CD4-positive, alpha-beta T cell treated with Interleukin-6 for 4 hours (primary cell): ENCODE measurements around the gene CYP39A1.

Source experiments
- DNase-seq: peaks from one replicate; pipeline ENCODE4 v3.0.0-alpha.2; 2020; ENCODE audit warnings: mixed read lengths

CYP39A1 gene

GRCh38 chr6:46509981-46510510 is 142.6 kb downstream of the CYP39A1 start:
- no peak for DNase-seq

DNA sequence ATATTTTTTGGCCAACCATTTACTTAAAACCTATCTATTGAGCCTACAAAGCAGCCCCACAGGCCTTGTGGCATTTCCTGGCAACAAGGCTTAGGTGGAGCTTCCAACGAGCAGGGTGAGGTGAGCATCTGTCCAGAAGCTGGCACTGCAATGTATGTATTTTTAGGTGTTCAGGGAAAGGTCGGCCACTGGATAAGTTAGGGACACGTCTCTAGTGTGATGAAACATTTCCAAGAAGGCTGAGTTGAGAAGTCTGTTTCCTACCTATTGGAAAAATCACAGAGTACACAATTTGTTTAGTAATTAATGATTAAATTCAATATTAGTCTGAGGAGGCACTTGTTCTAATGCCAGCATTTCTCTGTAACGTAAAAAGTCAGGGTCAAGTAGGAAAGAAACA is 143.6 kb downstream of the CYP39A1 start:
- no peak for DNase-seq

DNA sequence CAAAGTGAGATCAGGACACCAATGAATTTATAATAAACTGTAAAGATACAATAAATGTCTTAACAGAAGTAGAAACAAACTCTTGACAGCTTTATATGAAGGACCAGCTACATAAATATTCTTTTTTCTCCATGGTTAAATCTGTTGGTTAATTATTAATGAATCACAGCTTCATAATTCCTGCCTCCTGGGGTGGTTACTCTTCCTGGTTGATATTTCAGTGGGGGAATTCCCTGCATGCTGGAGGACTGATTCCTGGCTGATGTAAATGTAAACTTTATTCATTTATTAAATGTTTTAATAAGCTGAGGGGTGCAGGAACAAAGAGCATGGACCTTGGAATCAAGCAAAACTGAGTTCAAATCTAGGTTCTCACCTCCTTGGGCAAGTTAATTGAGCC is 145.2 kb downstream of the CYP39A1 start:
- no peak for DNase-seq

GRCh38 chr6:46505693-46506512 is 146.7 kb downstream of the CYP39A1 start:
- no peak for DNase-seq

GRCh38 chr6:46504242-46504641 is 148.4 kb downstream of the CYP39A1 start:
- DNase-seq, result no peak

DNA sequence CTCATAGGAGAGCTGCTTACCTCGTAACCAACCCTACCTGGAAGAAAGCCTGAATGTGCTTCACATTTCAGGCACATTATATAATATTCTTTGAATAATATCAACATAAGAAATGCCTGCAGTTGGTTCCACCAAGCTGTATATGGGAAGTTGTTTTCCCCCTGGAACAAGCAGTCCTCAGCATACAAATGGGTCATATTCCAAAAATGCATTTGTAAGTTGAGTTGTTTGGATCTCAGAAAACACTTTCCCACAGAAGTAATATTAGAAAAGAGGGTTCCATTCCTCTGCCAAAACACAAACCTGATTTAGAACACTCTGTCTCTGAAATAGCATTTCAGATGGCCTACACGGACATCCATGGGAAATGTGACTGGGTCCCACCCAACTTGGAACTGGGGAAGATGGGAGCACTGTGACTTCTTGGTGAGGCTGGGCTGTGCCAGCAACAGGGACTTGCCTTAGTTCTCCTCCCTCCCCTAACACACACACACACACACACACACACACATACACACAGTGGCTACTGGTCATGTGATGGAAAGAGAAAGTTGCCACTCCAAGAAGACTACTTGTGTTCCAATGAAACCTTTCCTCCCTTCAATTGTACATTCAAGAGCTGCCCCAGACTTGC is 150.0 kb downstream of the CYP39A1 start:
- no peak for DNase-seq

- no peak for DNase-seq
Measured at GRCh38 chr6:46501136-46502089, 151.2 kb downstream of the CYP39A1 start.

DNA sequence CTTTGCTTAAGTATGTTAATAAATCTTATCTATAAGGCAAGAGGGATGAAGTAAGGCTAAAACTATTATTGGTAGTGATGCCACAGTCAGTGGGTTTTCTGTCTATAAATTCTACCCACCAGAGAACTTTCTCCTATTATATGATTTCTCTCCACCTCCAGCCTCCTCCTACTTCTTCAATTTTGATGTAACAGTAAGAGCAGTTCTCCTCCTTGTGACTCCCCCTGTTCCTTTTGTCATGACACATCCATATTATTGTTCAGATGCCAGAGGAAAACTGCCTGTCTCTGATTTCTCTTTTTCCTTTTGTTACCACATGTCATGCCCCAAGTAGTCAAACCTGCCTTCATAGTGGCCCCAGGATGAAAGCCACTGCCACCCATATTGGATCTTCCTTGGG is 152.2 kb downstream of the CYP39A1 start:
- DNase-seq, result no peak
